Astrocyte of the spinal cord (primary cell): ENCODE results near the gene ZNF746.

ENCODE experiments used
- DNase-seq: peaks from one replicate; pipeline ENCODE4 v3.0.0; 2011; ENCODE audit warnings: low read depth, low spot score
- H3K4me3 ChIP-seq: 2 replicates; pipeline ENCODE4 v1.5.1; 2011; ENCODE audit warnings: low read depth, mild to moderate bottlenecking, low read length, moderate library complexity
- CTCF ChIP-seq: IDR thresholded peaks from 2 replicates; pipeline ENCODE4 v1.5.1; 2012; ENCODE audit warnings: low read depth, mild to moderate bottlenecking, low read length, inconsistent platforms
- in situ Hi-C: cut with HindIII; loops from 2 replicates; pipeline ENCODE4 v1.10.0; 2017; ENCODE audit warnings: low sequenced_read_pairs

The ZNF746 gene

GRCh38 chr7:149527414-149527813 is 29.8 kb upstream of the ZNF746 start:
- no peak for TF ChIP-seq CTCF
- no peak for DNase-seq
- H3K4me3 ChIP-seq: no peak overlapping the region
- in situ Hi-C loops: no loop called here

- no peak for TF ChIP-seq CTCF
- DNase-seq: no peak
- in situ Hi-C loops: no loop called here
- no peak overlapping the region for H3K4me3 ChIP-seq
Observed at GRCh38 chr7:149525280-149525679, 27.7 kb upstream of the ZNF746 start.

GRCh38 chr7:149524394-149524793 is 26.8 kb upstream of the ZNF746 start:
- no peak overlapping the region for H3K4me3 ChIP-seq
- no peak for TF ChIP-seq CTCF
- DNase-seq: no peak
- in situ Hi-C loops: no loop called here

GRCh38 chr7:149510248-149510647 is 12.6 kb upstream of the ZNF746 start:
- no peak for DNase-seq
- no peak for TF ChIP-seq CTCF
- in situ Hi-C loops: no loop called here
- no peak overlapping the region for H3K4me3 ChIP-seq

- no peak overlapping the region for H3K4me3 ChIP-seq
- no peak for DNase-seq
- in situ Hi-C loops: no loop called here
- TF ChIP-seq CTCF: no peak
Observed at GRCh38 chr7:149509774-149510173, 12.2 kb upstream of the ZNF746 start.

GRCh38 chr7:149505551-149505950 is 7.9 kb upstream of the ZNF746 start:
- in situ Hi-C loops: no loop called here
- no peak for DNase-seq
- H3K4me3 ChIP-seq: no peak overlapping the region
- no peak for TF ChIP-seq CTCF

- no peak for DNase-seq
- TF ChIP-seq CTCF: no peak
- H3K4me3 ChIP-seq: no peak overlapping the region
- in situ Hi-C loops: no loop called here
Observed at GRCh38 chr7:149501651-149502050, 4.0 kb upstream of the ZNF746 start.
